Activated T-cell treated with anti-CD3 and anti-CD28 coated beads, Interleukin-2, amount 50 U/mL, for 4 hours (primary cell): ENCODE measurements around the gene LTB4R. TPM values are rescaled to one million over a fixed set of nuclear protein-coding genes. Genes with fewer than 3 reads are reported as not detected.

ENCODE experiments used
- ATAC-seq, 2 donors: fragments of 200-7000 bp; cut with Tn5 transposase; one replicate each; pipeline ENCODE4 v1.10.0; 2021
- DNase-seq: peaks from one replicate; pipeline ENCODE4 v3.0.0-alpha.2; 2020
- H3K27me3 Mint-ChIP-seq: one replicate; pipeline ENCODE4 v1.8.0; 2021; ENCODE audit warnings: low read depth, mixed read lengths
- H3K36me3 Mint-ChIP-seq: one replicate; pipeline ENCODE4 v1.8.0; 2022; ENCODE audit warnings: mixed read lengths; ENCODE audit not compliant: insufficient read depth
- H3K4me1 Mint-ChIP-seq: one replicate; pipeline ENCODE4 v1.8.0; 2021; ENCODE audit warnings: low read depth, mixed read lengths
- H3K4me3 Mint-ChIP-seq: one replicate; pipeline ENCODE4 v1.8.0; 2021; ENCODE audit warnings: mild to moderate bottlenecking, moderate library complexity, mixed read lengths
- H3K9me3 Mint-ChIP-seq: one replicate; pipeline ENCODE4 v1.8.0; 2021; ENCODE audit warnings: mixed read lengths
- total RNA-seq, 3 donors: library from RNA; stranded (reverse); gene quantifications; one replicate each; pipeline ENCODE4 v1.2.1, GENCODE V29; 2021

Gene LTB4R
- total RNA-seq, 3 donors from 2014 or later: 7.0 to 8.0 (median 7.8) TPM

- Mint-ChIP-seq H3K4me3 (no peak overlapping the region), H3K36me3 (peaks cover 52% of the 10 kb centered on the region), H3K27me3 (no peaks in the 10 kb centered on the region), H3K9me3 (no peaks in the 10 kb centered on the region), H3K4me1 (peaks cover 39% of the 10 kb centered on the region)
- DNase-seq (no peak), ATAC-seq (no peak)
These were observed 7.3 kb upstream of the LTB4R start for GRCh38 chr14:24304019-24304387.

- peaks cover 44% of the 10 kb centered on the region for H3K36me3 Mint-ChIP-seq
These were observed 4.1 kb upstream of the LTB4R start for GRCh38 chr14:24307156-24307574.

GRCh38 chr14:24307575-24308341 is 3.5 kb upstream of the LTB4R start, which contains the start of gene CIDEB:
Gene CIDEB (minus strand): TSS chr14:24307977. CDS start chr14:24307858, 119 bp downstream.
- Mint-ChIP-seq H3K27me3 (no peaks in the 10 kb centered on the region), H3K4me1 (peaks cover 48% of the 10 kb centered on the region), H3K36me3 (peaks cover 43% of the 10 kb centered on the region), H3K4me3 (no peak within 1 kb of the TSS), H3K9me3 (no peaks in the 10 kb centered on the region)
- peak; percentile 50 for DNase-seq
- ATAC-seq: peak in 1 of 2 donors; percentile 28

More at GRCh38 chr14:24307156-24307574, 4.1 kb upstream of the LTB4R start:
- H3K9me3 Mint-ChIP-seq: no peaks in the 10 kb centered on the region
- no peaks in the 10 kb centered on the region for H3K27me3 Mint-ChIP-seq
- DNase-seq (no peak), ATAC-seq (no peak)
- H3K4me1 Mint-ChIP-seq: peaks cover 42% of the 10 kb centered on the region
- H3K4me3 Mint-ChIP-seq: no peak overlapping the region

GRCh38 chr14:24308342-24309124 is 2.8 kb upstream of the LTB4R start:
- H3K9me3 Mint-ChIP-seq: no peaks in the 10 kb centered on the region
- no peaks in the 10 kb centered on the region for H3K27me3 Mint-ChIP-seq
- H3K36me3 Mint-ChIP-seq: peaks cover 37% of the 10 kb centered on the region
- DNase-seq: no peak
- ATAC-seq: no peak
- H3K4me1 Mint-ChIP-seq: peaks cover 55% of the 10 kb centered on the region
- H3K4me3 Mint-ChIP-seq: no peak overlapping the region

- DNase-seq (no peak), ATAC-seq (no peak)
- peaks cover 67% of the 10 kb centered on the region for H3K4me1 Mint-ChIP-seq
- H3K4me3 Mint-ChIP-seq: peak within 1 kb of the TSS; percentile 79
- H3K36me3 Mint-ChIP-seq: peaks cover 25% of the 10 kb centered on the region
- no peaks in the 10 kb centered on the region for H3K9me3 Mint-ChIP-seq
- no peaks in the 10 kb centered on the region for H3K27me3 Mint-ChIP-seq
These were observed 1.6 kb upstream of the LTB4R start, which contains the start of gene LTB4R2 for GRCh38 chr14:24309538-24310264. Gene LTB4R2 (plus strand): TSS chr14:24310140. CDS start chr14:24310665, 525 bp downstream.

GRCh38 chr14:24310265-24310645 is 1.0 kb upstream of the LTB4R start:
- ATAC-seq (no peak), DNase-seq (no peak)
- H3K36me3 Mint-ChIP-seq: peaks cover 19% of the 10 kb centered on the region
- H3K4me1 Mint-ChIP-seq: peaks cover 73% of the 10 kb centered on the region
- H3K4me3 Mint-ChIP-seq: peak overlapping the region; percentile 79
- H3K27me3 Mint-ChIP-seq: no peaks in the 10 kb centered on the region
- H3K9me3 Mint-ChIP-seq: no peaks in the 10 kb centered on the region

- ATAC-seq: no peak
- H3K9me3 Mint-ChIP-seq: no peaks in the 10 kb centered on the region
- H3K4me1 Mint-ChIP-seq: peaks cover 77% of the 10 kb centered on the region
- H3K36me3 Mint-ChIP-seq: peaks cover 8% of the 10 kb centered on the region
- DNase-seq: no peak
- H3K4me3 Mint-ChIP-seq: peak overlapping the region; percentile 79
- H3K27me3 Mint-ChIP-seq: no peaks in the 10 kb centered on the region
These were observed 724 bp downstream of the LTB4R start for GRCh38 chr14:24311837-24312615.

- H3K27me3 Mint-ChIP-seq: no peaks in the 10 kb centered on the region
- no peak for ATAC-seq
- H3K4me3 Mint-ChIP-seq: peak overlapping the region; percentile 79
- H3K36me3 Mint-ChIP-seq: peaks cover 3% of the 10 kb centered on the region
- no peak for DNase-seq
- no peaks in the 10 kb centered on the region for H3K9me3 Mint-ChIP-seq
- peaks cover 75% of the 10 kb centered on the region for H3K4me1 Mint-ChIP-seq
These were observed 1.6 kb downstream of the LTB4R start for GRCh38 chr14:24312736-24313507.

GRCh38 chr14:24313913-24314312 is 2.6 kb downstream of the LTB4R start:
- H3K4me1 Mint-ChIP-seq: peaks cover 66% of the 10 kb centered on the region
- no peaks in the 10 kb centered on the region for H3K36me3 Mint-ChIP-seq
- H3K9me3 Mint-ChIP-seq: no peaks in the 10 kb centered on the region
- peak overlapping the region; percentile 25 for H3K4me3 Mint-ChIP-seq
- ATAC-seq (no peak), DNase-seq (no peak)
- no peaks in the 10 kb centered on the region for H3K27me3 Mint-ChIP-seq

GRCh38 chr14:24314377-24315193 is 3.3 kb downstream of the LTB4R start:
- Mint-ChIP-seq H3K9me3 (no peaks in the 10 kb centered on the region), H3K4me3 (peak overlapping the region; percentile 25), H3K4me1 (peaks cover 61% of the 10 kb centered on the region), H3K36me3 (no peaks in the 10 kb centered on the region), H3K27me3 (no peaks in the 10 kb centered on the region)
- DNase-seq (no peak), ATAC-seq (no peak)

GRCh38 chr14:24315243-24315806 is 4.0 kb downstream of the LTB4R start:
- H3K27me3 Mint-ChIP-seq: no peaks in the 10 kb centered on the region
- H3K36me3 Mint-ChIP-seq: no peaks in the 10 kb centered on the region
- ATAC-seq (no peak), DNase-seq (no peak)
- H3K4me1 Mint-ChIP-seq: peaks cover 54% of the 10 kb centered on the region
- H3K4me3 Mint-ChIP-seq: no peak overlapping the region
- H3K9me3 Mint-ChIP-seq: no peaks in the 10 kb centered on the region

GRCh38 chr14:24315807-24316596 is 4.7 kb downstream of the LTB4R start:
- Mint-ChIP-seq H3K4me3 (no peak overlapping the region), H3K27me3 (no peaks in the 10 kb centered on the region), H3K4me1 (peaks cover 51% of the 10 kb centered on the region), H3K9me3 (no peaks in the 10 kb centered on the region), H3K36me3 (no peaks in the 10 kb centered on the region)
- ATAC-seq: no peak
- DNase-seq: no peak
